ENCODE data around the gene VPS26A.

- no peak for TF ChIP-seq POLR2A (IDR thresholded peaks at IDR 0.05)
- no peak for TF ChIP-seq CTCF (IDR thresholded peaks at IDR 0.05)
These were observed 52.8 kb downstream of the VPS26A start for GRCh38 chr10:69176823-69177222.
